GM18505 (cell line): ENCODE measurements around the gene P2RY10.
A peak's percentile ranks its signal among the peaks of the same experiment; 100 is the strongest.
"Not testable (repeated sequence)": the region's sequence is repeated elsewhere in the genome, so short reads cannot be mapped to it uniquely, and the experiment has no call there.

Experiments
- ATAC-seq: cut with Tn5 transposase; IDR thresholded peaks from one replicate; pipeline ENCODE4 v1.9.1; 2021; ENCODE audit not compliant: unreplicated experiment
- POLR2A ChIP-seq: IDR thresholded peaks from 4 replicates; pipeline ENCODE4 v1.6.1; 2011; ENCODE audit warnings: borderline replicate concordance; ENCODE audit not compliant: insufficient read depth, insufficient read length; ENCODE audit errors: extremely low read depth

Gene P2RY10

GRCh38 chrX:78960888-78961287, 15.7 kb downstream of the P2RY10 start:
- no peak for ATAC-seq
- TF ChIP-seq POLR2A, result no peak

- no peak for ATAC-seq
- no peak for TF ChIP-seq POLR2A
These were observed 19.4 kb downstream of the P2RY10 start for GRCh38 chrX:78964598-78964997.

- TF ChIP-seq POLR2A, result no peak
- ATAC-seq, result peak; percentile 98
These were observed 34.7 kb downstream of the P2RY10 start for GRCh38 chrX:78979789-78980464.

- TF ChIP-seq POLR2A, result no peak
- ATAC-seq, result no peak
These were observed 44.2 kb downstream of the P2RY10 start for GRCh38 chrX:78989349-78989748.

- TF ChIP-seq POLR2A, result no peak
- ATAC-seq, result no peak
These were observed 52.8 kb downstream of the P2RY10 start for GRCh38 chrX:78997870-78998558.

- ATAC-seq, result not testable (repeated sequence)
These were observed 62.3 kb downstream of the P2RY10 start for GRCh38 chrX:79007540-79007939.
